Measurements from ENCODE around the gene DPCD.

- TF ChIP-seq EZH2 (IDR thresholded peaks at IDR 0.05) (no peak), POLR2AphosphoS5 (IDR thresholded peaks at IDR 0.05; ENCODE audit: borderline replicate concordance, low read depth, low read length) (no peak), FOXP2 (optimal IDR thresholded peaks at IDR 0.05; ENCODE audit: control extremely low read depth, extremely low read length, insufficient read depth) (no peak)
Measured at GRCh38 chr10:101585841-101586240, 2.3 kb upstream of the DPCD start.

Data from SK-N-MC (cell line).